Measurements from ENCODE around the gene ACAP3.

GRCh38 chr1:1255078-1255477 is 52.7 kb downstream of the ACAP3 start:
- TF ChIP-seq CTBP1 (IDR thresholded peaks at IDR 0.05; ENCODE audit: borderline replicate concordance): no peak
- TF ChIP-seq TARDBP (IDR thresholded peaks at IDR 0.05): no peak

All from HEK293T (cell line).